AG10803 (cell line): Measurements from ENCODE around the gene SLC4A5.
A peak's percentile ranks its signal among the peaks of the same experiment; 100 is the strongest.

Experiments
- DNase-seq: peaks from one replicate; pipeline ENCODE4 v3.0.0; 2010; ENCODE audit warnings: low read depth
- H3K4me3 ChIP-seq: 2 replicates; pipeline ENCODE4 v1.5.1; 2011; ENCODE audit warnings: mild to moderate bottlenecking, low read length, control low read depth
- TF ChIP-seq, protein P1 (sequence below): conservative IDR thresholded peaks from 2 replicates; pipeline ENCODE4 v1.5.1; 2011; ENCODE audit warnings: mild to moderate bottlenecking, low read length, control low read depth, inconsistent platforms

The SLC4A5 gene, protein sequence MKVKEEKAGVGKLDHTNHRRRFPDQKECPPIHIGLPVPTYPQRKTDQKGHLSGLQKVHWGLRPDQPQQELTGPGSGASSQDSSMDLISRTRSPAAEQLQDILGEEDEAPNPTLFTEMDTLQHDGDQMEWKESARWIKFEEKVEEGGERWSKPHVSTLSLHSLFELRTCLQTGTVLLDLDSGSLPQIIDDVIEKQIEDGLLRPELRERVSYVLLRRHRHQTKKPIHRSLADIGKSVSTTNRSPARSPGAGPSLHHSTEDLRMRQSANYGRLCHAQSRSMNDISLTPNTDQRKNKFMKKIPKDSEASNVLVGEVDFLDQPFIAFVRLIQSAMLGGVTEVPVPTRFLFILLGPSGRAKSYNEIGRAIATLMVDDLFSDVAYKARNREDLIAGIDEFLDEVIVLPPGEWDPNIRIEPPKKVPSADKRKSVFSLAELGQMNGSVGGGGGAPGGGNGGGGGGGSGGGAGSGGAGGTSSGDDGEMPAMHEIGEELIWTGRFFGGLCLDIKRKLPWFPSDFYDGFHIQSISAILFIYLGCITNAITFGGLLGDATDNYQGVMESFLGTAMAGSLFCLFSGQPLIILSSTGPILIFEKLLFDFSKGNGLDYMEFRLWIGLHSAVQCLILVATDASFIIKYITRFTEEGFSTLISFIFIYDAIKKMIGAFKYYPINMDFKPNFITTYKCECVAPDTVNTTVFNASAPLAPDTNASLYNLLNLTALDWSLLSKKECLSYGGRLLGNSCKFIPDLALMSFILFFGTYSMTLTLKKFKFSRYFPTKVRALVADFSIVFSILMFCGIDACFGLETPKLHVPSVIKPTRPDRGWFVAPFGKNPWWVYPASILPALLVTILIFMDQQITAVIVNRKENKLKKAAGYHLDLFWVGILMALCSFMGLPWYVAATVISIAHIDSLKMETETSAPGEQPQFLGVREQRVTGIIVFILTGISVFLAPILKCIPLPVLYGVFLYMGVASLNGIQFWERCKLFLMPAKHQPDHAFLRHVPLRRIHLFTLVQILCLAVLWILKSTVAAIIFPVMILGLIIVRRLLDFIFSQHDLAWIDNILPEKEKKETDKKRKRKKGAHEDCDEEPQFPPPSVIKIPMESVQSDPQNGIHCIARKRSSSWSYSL

DNA sequence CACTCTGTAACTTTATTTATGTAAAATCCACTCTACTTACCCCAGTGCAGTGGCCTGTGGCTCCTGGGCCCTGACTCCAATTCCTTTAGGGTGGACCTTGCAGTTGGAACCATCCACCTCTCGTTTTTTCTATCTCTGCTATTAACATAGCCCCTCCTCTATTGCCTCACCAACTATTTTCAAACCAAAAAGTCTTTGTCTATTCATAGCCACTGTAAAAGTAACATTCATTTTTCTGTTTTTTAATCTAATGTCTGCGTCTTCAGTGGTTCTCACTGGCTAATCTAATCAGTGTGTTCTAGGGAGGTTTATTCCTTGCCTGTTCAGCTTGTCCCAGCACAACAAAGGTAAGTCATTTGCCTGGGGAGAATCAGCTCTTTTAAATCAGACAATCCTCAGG, at the start of gene SLC4A5:
Gene SLC4A5, minus strand, starts transcription at position 101 of the 400 bp plus-strand sequence. CDS start 28,393 bp downstream, outside the sequence.
- TF ChIP-seq, protein P1, sequence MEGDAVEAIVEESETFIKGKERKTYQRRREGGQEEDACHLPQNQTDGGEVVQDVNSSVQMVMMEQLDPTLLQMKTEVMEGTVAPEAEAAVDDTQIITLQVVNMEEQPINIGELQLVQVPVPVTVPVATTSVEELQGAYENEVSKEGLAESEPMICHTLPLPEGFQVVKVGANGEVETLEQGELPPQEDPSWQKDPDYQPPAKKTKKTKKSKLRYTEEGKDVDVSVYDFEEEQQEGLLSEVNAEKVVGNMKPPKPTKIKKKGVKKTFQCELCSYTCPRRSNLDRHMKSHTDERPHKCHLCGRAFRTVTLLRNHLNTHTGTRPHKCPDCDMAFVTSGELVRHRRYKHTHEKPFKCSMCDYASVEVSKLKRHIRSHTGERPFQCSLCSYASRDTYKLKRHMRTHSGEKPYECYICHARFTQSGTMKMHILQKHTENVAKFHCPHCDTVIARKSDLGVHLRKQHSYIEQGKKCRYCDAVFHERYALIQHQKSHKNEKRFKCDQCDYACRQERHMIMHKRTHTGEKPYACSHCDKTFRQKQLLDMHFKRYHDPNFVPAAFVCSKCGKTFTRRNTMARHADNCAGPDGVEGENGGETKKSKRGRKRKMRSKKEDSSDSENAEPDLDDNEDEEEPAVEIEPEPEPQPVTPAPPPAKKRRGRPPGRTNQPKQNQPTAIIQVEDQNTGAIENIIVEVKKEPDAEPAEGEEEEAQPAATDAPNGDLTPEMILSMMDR: no peak
- H3K4me3 ChIP-seq: no peak within 1 kb of the TSS
- DNase-seq: no peak

DNA sequence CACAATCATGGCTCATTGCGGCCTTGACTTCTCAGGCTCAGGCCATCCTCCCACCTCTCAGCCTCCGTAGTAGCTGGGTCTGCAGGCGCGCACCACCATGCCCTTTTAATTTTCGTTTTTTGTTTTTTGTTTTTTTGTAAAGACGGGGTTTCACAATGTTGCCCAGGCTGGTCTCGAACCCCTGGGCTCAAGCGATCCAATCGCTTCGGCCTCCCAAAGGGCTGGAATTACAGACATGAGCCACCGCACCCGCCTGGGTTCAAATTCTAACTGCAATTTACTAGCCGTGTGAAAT, 49.2 kb upstream of the SLC4A5 start:
- TF ChIP-seq, protein P1: no peak
- no peak for DNase-seq
- H3K4me3 ChIP-seq: peak overlapping the region; percentile 95; the same call in 1 of the 2 replicates

DNA sequence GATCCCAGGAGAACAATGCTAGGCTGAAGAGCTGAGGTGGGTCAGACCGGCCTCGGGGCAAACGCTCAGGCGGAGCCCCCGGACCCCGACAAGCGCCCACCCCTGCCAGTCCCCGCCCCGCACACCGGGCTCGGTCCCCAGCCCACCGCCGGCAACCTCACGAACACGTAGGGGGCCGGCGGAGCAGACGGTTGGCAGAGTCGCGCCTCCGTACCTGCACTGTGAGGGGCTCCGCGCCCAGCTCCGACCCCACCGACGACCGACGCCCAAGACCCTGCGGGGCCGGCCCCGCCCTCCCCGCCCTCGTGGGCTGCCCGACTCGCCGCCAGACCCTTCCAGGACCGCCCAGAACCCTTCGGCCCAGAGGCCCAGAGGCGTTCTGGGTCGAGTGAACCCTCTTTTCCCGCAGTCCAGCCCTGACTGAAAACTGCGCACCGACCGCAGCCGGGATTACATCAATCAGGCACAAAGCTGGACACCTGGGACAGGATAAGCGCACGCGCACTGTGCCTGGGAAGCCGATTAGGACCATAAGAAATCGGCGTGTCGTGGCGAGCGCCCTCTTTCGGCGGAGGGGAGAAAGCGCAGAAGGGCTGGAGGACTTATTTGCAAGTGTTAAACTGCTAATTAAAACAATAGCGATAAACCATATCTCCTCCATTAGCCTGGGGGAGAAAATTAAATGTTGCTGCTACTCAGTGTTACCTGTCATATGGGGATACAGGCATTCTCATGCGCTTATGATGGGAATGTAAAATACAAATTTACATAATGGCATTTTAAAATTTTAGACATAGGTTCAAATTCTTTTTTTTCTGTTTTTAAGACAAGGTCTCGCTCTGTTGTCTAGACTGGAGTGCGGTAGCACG, 48.6 kb upstream of the SLC4A5 start:
- peak; percentile 82 for DNase-seq
- TF ChIP-seq, protein P1: peak; percentile 97
- H3K4me3 ChIP-seq: peak overlapping the region; percentile 95

DNA sequence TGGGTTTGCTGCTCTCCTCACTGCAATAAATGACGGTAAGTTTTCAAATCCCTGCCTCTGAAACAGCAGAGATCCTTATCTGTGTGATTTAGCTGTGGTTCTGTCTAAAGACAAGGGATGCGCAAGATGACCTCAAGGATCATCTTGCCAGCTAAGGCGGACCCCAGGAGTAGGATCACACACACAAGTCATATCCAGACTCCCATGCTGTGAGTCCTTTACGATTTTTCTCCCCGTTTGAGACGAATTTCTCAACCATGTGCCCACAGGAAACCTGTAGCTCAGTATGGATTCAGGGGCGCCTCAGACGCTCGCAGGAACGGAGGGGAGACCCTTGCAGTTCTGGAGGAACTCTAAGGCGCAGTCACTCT, 48.0 kb upstream of the SLC4A5 start:
- peak overlapping the region; percentile 95 for H3K4me3 ChIP-seq
- TF ChIP-seq, protein P1: no peak
- DNase-seq: peak; percentile 42

DNA sequence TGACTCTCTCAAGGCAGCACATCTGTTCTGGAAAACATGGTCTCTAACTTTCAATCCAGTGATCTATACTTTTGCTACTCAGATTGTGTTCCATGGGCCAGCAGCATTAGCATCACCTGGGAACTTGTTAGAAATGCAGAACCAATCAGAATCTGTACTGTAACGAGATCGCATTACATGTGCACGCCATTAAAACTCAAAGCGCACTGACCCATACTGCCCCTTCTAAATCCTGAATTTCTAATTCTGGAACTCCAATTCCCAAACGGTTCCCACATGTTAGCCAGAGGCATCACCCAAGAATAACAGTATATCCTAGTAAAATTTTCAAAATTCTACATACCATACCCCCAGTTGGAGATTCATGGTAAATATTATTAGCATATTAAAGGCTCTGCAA, 47.4 kb upstream of the SLC4A5 start:
- no peak for DNase-seq
- TF ChIP-seq, protein P1: no peak
- H3K4me3 ChIP-seq: peak overlapping the region; percentile 95

DNA sequence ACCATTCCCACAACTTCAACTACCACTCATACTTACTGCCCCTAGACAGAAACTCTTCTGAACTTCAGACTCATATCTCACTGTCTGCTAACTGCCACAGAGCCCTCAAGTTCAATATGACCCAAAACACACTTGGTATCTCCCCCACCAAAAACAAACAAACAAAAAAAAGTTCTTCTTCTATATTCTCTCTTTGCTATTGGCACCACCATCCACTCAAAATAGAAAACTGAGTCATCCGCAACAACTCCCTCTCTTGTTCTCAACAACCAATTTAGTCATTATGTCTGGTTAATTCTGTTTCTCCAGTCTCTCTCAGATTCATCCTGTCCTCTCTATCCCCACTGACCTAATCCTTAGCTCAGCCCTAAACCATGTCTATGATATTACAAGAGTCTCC, 44.1 kb upstream of the SLC4A5 start:
- TF ChIP-seq, protein P1: no peak
- no peak overlapping the region for H3K4me3 ChIP-seq
- DNase-seq: peak; percentile 39
